Liver (tissue), 9 donors: Measurements from ENCODE around the gene PEMT. TPM values are rescaled to one million over a fixed set of nuclear protein-coding genes. Genes with fewer than 3 reads are reported as not detected.

Experiments
- DNase-seq: peaks from one replicate; pipeline ENCODE4 v3.0.0-alpha.2; 2017; ENCODE audit warnings: low spot score
- H3K27ac ChIP-seq, 2 donors: one replicate each; pipeline ENCODE4 v1.7.0; 2013; ENCODE audit warnings: inconsistent platforms in 2 of 2, low read length in 2 of 2, control low read depth in 1 of 2, low read depth in 1 of 2, mild to moderate bottlenecking in 1 of 2
- H3K27me3 ChIP-seq, 4 donors: one replicate each; pipeline versions ENCODE4 v1.6.1 to v1.7.0; 2013; ENCODE audit warnings: low read length in 3 of 4, inconsistent platforms in 1 of 4, mild to moderate bottlenecking in 1 of 4, moderate library complexity in 1 of 4; ENCODE audit not compliant: control insufficient read depth in 4 of 4, insufficient read depth in 4 of 4
- H3K36me3 ChIP-seq, 4 donors: one replicate each; pipeline versions ENCODE4 v1.6.1 to v1.7.0; 2013; ENCODE audit warnings: low read length in 3 of 4, mild to moderate bottlenecking in 3 of 4, low read depth in 1 of 4, moderate library complexity in 1 of 4; ENCODE audit not compliant: control insufficient read depth in 4 of 4, insufficient read depth in 3 of 4
- H3K4me1 ChIP-seq, 4 donors: one replicate each; pipeline versions ENCODE4 v1.6.1 to v1.7.0; 2013; ENCODE audit warnings: low read length in 3 of 4, mild to moderate bottlenecking in 3 of 4, moderate library complexity in 1 of 4; ENCODE audit not compliant: control insufficient read depth in 4 of 4, insufficient read depth in 4 of 4
- H3K4me3 ChIP-seq, 3 donors: one replicate each; pipeline versions ENCODE4 v1.6.1 to v1.7.0; 2013; ENCODE audit warnings: low read length in 3 of 3, control low read depth in 1 of 3, low read depth in 1 of 3, mild to moderate bottlenecking in 1 of 3
- H3K9ac ChIP-seq, 2 donors: one replicate each; pipeline ENCODE4 v1.7.0; 2013; ENCODE audit warnings: low read length in 2 of 2, mild to moderate bottlenecking in 2 of 2, moderate library complexity in 2 of 2, control low read depth in 1 of 2, low read depth in 1 of 2
- H3K9me3 ChIP-seq, 4 donors: one replicate each; pipeline versions ENCODE4 v1.6.1 to v1.7.0; 2013; ENCODE audit warnings: low read length in 3 of 4; ENCODE audit not compliant: control insufficient read depth in 4 of 4
- ATF3 ChIP-seq: IDR thresholded peaks from 2 replicates; pipeline ENCODE4 v1.6.1; 2016; ENCODE audit warnings: antibody characterized with exemption
- CTCF ChIP-seq: fragments of 150-350 bp; IDR thresholded peaks from 2 replicates; pipeline ENCODE4 v1.5.1; 2017; ENCODE audit warnings: improper control_type of control experiment, low read depth, low read length; ENCODE audit not compliant: missing input control
- EGR1 ChIP-seq, 2 donors: IDR thresholded peaks; 2 replicates each; pipeline ENCODE4 v1.6.1; 2016 to 2018; ENCODE audit warnings: antibody characterized with exemption in 2 of 2, low read depth in 2 of 2
- FOXA1 ChIP-seq: IDR thresholded peaks from 2 replicates; pipeline ENCODE4 v1.6.1; 2016; ENCODE audit warnings: antibody characterized with exemption
- FOXA2 ChIP-seq: IDR thresholded peaks from 2 replicates; pipeline ENCODE4 v1.6.1; 2016; ENCODE audit warnings: antibody characterized with exemption
- GABPA ChIP-seq, 2 donors: IDR thresholded peaks in 1 of 2; conservative IDR thresholded peaks in 1 of 2; 2 replicates each; pipeline ENCODE4 v1.6.1; 2016; ENCODE audit warnings: antibody characterized with exemption in 2 of 2, mild to moderate bottlenecking in 1 of 2, moderate library complexity in 1 of 2
- HNF4A ChIP-seq, 2 donors: conservative IDR thresholded peaks; 2 replicates each; pipeline ENCODE4 v1.6.1; 2016; ENCODE audit warnings: antibody characterized with exemption in 2 of 2, mild to moderate bottlenecking in 2 of 2
- HNF4G ChIP-seq: IDR thresholded peaks from 2 replicates; pipeline ENCODE4 v1.6.1; 2016; ENCODE audit warnings: antibody characterized with exemption
- JUND ChIP-seq, 2 donors: IDR thresholded peaks; 2 replicates each; pipeline ENCODE4 v1.6.1; 2016; ENCODE audit warnings: antibody characterized with exemption in 2 of 2
- MAX ChIP-seq: IDR thresholded peaks from 2 replicates; pipeline ENCODE4 v1.6.1; 2016; ENCODE audit warnings: antibody characterized with exemption
- NR2F2 ChIP-seq: IDR thresholded peaks from 2 replicates; pipeline ENCODE4 v1.6.1; 2016; ENCODE audit warnings: antibody characterized with exemption
- RAD21 ChIP-seq, 2 donors: IDR thresholded peaks; 2 replicates each; pipeline ENCODE4 v1.6.1; 2016; ENCODE audit warnings: antibody characterized with exemption in 2 of 2, mild to moderate bottlenecking in 2 of 2
- REST ChIP-seq: IDR thresholded peaks from 2 replicates; pipeline ENCODE4 v1.6.1; 2016; ENCODE audit warnings: antibody characterized with exemption, mild to moderate bottlenecking
- SP1 ChIP-seq: IDR thresholded peaks from 2 replicates; pipeline ENCODE4 v1.6.1; 2018; ENCODE audit warnings: antibody characterized with exemption, mild to moderate bottlenecking
- TAF1 ChIP-seq: conservative IDR thresholded peaks from 2 replicates; pipeline ENCODE4 v1.6.1; 2016; ENCODE audit warnings: antibody characterized with exemption, mild to moderate bottlenecking
- YY1 ChIP-seq: IDR thresholded peaks from 2 replicates; pipeline ENCODE4 v1.6.1; 2016; ENCODE audit warnings: antibody characterized with exemption, mild to moderate bottlenecking
- WGBS: extraction: QIAGEN DNeasy Blood & Tissue Kit; methylation state at CpG from one replicate; pipeline ENCODE4 v1.1.7; 2013; 5-methylcytosine and 5-hydroxymethylcytosine counted together
- polyA plus RNA-seq, 2 donors: library from polyadenylated mRNA; stranded (reverse) in 1 of 2; unstranded in 1 of 2; fragments of 200-250 nt in 1 of 2; fragments of >200 nt in 1 of 2; fragmentation: Nextera tagmentation in 1 of 2; extraction: Ambion mirVana in 1 of 2; gene quantifications; one replicate each; pipeline versions ENCODE4 v1.2.1 to v1.2.3, GENCODE V29; 2013 to 2015
- total RNA-seq, 2 donors: library from RNA; depleted of rRNA; stranded (reverse); fragments of >200 nt; gene quantifications; one replicate each; pipeline ENCODE4 v1.2.3, GENCODE V29; 2014
- donor health status: healthy.
- donor health status: healthy.
- donor health status: healthy.
- donor health status: healthy.
- donor health status: healthy.

PEMT gene
- total and polyA plus RNA-seq, 4 donors = 64.6 to 211 (median 184) TPM

DNA sequence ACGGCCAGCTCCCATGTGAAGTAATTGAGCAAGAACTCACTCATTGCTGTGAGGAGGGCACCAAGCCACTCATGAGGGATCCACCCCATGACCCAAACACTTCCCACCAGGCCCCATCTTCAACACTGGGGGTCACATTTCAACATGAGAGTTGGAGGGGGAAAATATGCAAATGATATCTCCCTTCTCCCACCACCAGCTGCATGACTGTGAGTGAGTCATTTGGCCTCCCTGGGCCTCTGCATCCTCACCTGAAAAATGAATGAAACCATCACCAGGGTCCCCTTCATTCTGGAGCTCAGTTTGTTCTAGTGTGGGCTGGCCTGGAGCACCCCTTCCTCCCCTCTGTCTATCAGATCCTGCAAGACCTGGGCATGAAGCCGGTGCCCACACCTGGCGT lies 121.5 kb downstream of the PEMT start:
- Histone ChIP-seq H3K9me3 (no peaks in the 10 kb centered on the region), H3K36me3 (no peaks in the 10 kb centered on the region), H3K4me3 (no peak overlapping the region), H3K27me3 (no peaks in the 10 kb centered on the region), H3K4me1 (peaks cover 0 to 5% (median 0%) of the 10 kb centered on the region in 4 donors), H3K27ac (no peak overlapping the region), H3K9ac (no peak overlapping the region)
- 94% methylated on average over 3 of the region's 3 CpGs for WGBS
- DNase-seq = no peak
- TF ChIP-seq SP1 = no peak
- no peak for TF ChIP-seq HNF4A (conservative IDR thresholded peaks at IDR 0.05)
- TF ChIP-seq MAX = no peak
- no peak for TF ChIP-seq NR2F2
- no peak for TF ChIP-seq FOXA1
- no peak for TF ChIP-seq ATF3
- no peak for TF ChIP-seq EGR1 (IDR thresholded peaks at IDR 0.05; ENCODE audit: low read depth in 2 of 2)
- TF ChIP-seq JUND (IDR thresholded peaks at IDR 0.05) = no peak

DNA sequence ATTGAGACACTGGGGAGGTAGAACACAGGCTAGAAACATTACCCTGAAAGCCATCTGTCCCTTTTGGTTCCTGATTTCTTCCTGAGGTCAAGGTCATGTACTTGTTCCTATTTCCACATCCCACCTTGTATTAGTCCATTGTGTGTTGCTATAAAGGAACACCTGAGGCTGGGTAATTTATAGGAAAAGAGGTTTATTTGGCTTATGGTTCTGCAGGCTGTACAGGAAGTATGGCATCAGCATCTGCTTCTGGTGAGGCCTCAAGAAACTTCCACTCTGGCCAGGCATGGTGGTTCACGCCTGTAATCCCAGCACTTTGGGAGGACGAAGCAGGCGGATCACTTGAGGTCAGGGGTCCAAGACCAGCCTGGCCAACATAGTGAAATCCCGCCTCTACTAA lies 122.2 kb downstream of the PEMT start:
- Histone ChIP-seq H3K9me3 (no peaks in the 10 kb centered on the region), H3K4me3 (no peak overlapping the region), H3K27ac (no peak overlapping the region), H3K27me3 (no peaks in the 10 kb centered on the region), H3K9ac (no peak overlapping the region), H3K4me1 (peaks cover 0 to 5% (median 0%) of the 10 kb centered on the region in 4 donors), H3K36me3 (no peaks in the 10 kb centered on the region)
- TF ChIP-seq HNF4G = no peak
- WGBS = 97% methylated on average over 4 of the region's 4 CpGs
- DNase-seq = no peak

DNA sequence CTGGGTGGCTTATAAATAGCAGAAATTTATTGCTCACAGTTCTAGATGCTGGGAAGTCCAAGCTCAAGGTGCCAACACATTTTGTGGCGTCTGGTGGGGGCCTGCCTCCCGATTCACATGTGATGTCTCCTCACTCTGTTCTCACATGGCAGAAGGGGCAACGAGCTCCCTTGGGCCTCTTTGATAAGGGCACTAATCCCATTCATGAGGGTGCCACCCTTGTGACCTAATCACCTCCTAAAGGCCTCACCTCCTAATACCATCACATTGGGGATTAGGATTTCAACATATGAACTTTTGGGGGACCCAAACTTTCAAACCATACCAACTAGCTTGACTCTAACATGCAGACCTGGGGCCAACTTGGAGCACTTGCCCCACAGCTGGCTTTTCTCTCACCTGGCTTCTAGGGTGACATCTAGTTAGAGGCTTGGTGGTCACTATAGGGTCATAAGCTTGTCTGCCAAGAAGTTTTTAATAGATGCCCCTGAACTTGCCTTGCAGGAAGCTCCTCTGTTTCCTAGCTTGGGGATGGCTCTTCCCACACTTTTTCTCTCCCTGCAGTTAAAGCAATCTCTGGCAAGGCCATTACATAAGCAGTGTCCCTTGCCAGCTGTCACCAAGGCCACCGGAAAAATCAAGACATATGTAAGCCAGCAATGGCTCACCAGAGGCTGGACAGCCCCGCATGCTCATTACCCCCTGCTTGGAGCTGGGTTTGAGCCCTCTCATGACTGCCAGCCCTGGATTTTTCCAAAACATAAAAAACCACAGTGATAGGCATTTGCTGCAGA lies 123.1 kb downstream of the PEMT start:
- no peak overlapping the region for H3K9ac ChIP-seq
- no peak for DNase-seq
- H3K4me3 ChIP-seq = no peak overlapping the region
- TF ChIP-seq GABPA (IDR thresholded peaks at IDR 0.05 in 1 of 2, conservative IDR thresholded peaks at IDR 0.05 in 1 of 2) (no peak), REST (no peak), TAF1 (no peak), JUND (IDR thresholded peaks at IDR 0.05) (no peak), NR2F2 (no peak), FOXA2 (no peak), CTCF (no peak), RAD21 (IDR thresholded peaks at IDR 0.05) (no peak), EGR1 (IDR thresholded peaks at IDR 0.05; ENCODE audit: low read depth in 2 of 2) (no peak), MAX (no peak), SP1 (no peak), YY1 (no peak), HNF4G (no peak), FOXA1 (no peak), HNF4A (conservative IDR thresholded peaks at IDR 0.05) (no peak)
- H3K9me3 ChIP-seq = no peaks in the 10 kb centered on the region
- WGBS = 60% methylated on average over 5 of the region's 5 CpGs
- peaks cover 0 to 5% (median 0%) of the 10 kb centered on the region in 4 donors for H3K4me1 ChIP-seq
- H3K27me3 ChIP-seq = no peaks in the 10 kb centered on the region
- no peak overlapping the region for H3K27ac ChIP-seq
- no peaks in the 10 kb centered on the region for H3K36me3 ChIP-seq
